ENCODE results near the gene LY6G5C. TPM values are rescaled to one million over a fixed set of nuclear protein-coding genes. Genes with fewer than 3 reads are reported as not detected.

LY6G5C gene
- total and polyA plus RNA-seq, 2 donors (not counting 3 experiments of a cell fraction or from before 2014, with no cell fraction given): 8.2 to 11.4 TPM

- Histone ChIP-seq H3K4me2 (ENCODE audit: insufficient read depth, low read length) (peak overlapping the region; percentile 78), H3K4me3 (replicated peaks in 1 of 3; ENCODE audit: insufficient read depth in 1 of 3, low read depth in 1 of 3, low read length in 3 of 3) (peak overlapping the region; percentile 59 to 80 (median 74)), H3K4me1 (ENCODE audit: control insufficient read depth, extremely low read depth, insufficient read depth, low read length) (peaks cover 11% of the 10 kb centered on the region), H2AFZ (ENCODE audit: low read depth, low read length) (peak overlapping the region; percentile 13), H4K20me1 (replicated peaks; ENCODE audit: control insufficient read depth, extremely low read depth, insufficient read depth, low read length) (no peaks in the 10 kb centered on the region), H3K27me3 (ENCODE audit: control insufficient read depth in 2 of 2, insufficient read depth in 2 of 2, low read length in 2 of 2) (no peaks in the 10 kb centered on the region), H3K36me3 (ENCODE audit: control insufficient read depth in 2 of 2, extremely low read depth in 1 of 2, insufficient read depth in 2 of 2, low read length in 2 of 2) (peaks cover 0 to 5% of the 10 kb centered on the region in 2 experiments), H3K9ac (replicated peaks; ENCODE audit: extremely low read depth, insufficient read depth, low read length) (peak overlapping the region; percentile 90), H3K27ac (ENCODE audit: insufficient read depth, low read depth, low read length) (peak overlapping the region; percentile 77), H3K9me1 (replicated peaks; ENCODE audit: control insufficient read depth, extremely low read depth, insufficient read depth, low read length) (no peaks in the 10 kb centered on the region), H3K79me2 (ENCODE audit: control insufficient read depth, insufficient read depth, low read length) (peaks cover 21% of the 10 kb centered on the region), H3K9me3 (replicated peaks; ENCODE audit: control insufficient read depth, insufficient read depth, low read length) (no peaks in the 10 kb centered on the region)
- FAIRE-seq (peak; percentile 18), DNase-seq (ENCODE audit: low read depth, low spot score) (peak; percentile 8)
- CTCF ChIA-PET: interaction anchor here (1.2 to 1.9 kb wide), 6 partner anchors 10 to 105 kb away, joined by 3 to 9 read pairs (median 6); partner anchors contain the start of genes DDAH2, LSM2, LY6G5C and MSH5
- no peak for TF ChIP-seq JUN (IDR thresholded peaks at IDR 0.05; ENCODE audit: borderline replicate concordance, insufficient read depth, insufficient read length, low read depth)
- TF ChIP-seq POLR2A (IDR thresholded peaks at IDR 0.05; ENCODE audit: low read depth, low read length): no peak
- no peak for TF ChIP-seq MYC (IDR thresholded peaks at IDR 0.05; ENCODE audit: low read depth, low read length)
- no peak for TF ChIP-seq MAX (IDR thresholded peaks at IDR 0.05; ENCODE audit: insufficient read depth, insufficient read length)
- no peak for TF ChIP-seq CTCF (IDR thresholded peaks at IDR 0.05; ENCODE audit: extremely low read depth in 1 of 2, insufficient read depth in 1 of 2, low read depth in 1 of 2, low read length in 2 of 2)
- TF ChIP-seq FOS (IDR thresholded peaks at IDR 0.05; ENCODE audit: borderline replicate concordance, insufficient read depth, low read length): no peak
- no peak for TF ChIP-seq GATA2 (IDR thresholded peaks at IDR 0.05; ENCODE audit: insufficient read depth, insufficient read length, low read depth, low read length)
- no peak for TF ChIP-seq POLR2AphosphoS5 (IDR thresholded peaks at IDR 0.05; ENCODE audit: insufficient read depth, low read depth, low read length)
- no peak for TF ChIP-seq EZH2 (IDR thresholded peaks at IDR 0.05; ENCODE audit: borderline replicate concordance, low read depth, low read length, severe bottlenecking)
- intact Hi-C loops (cut with micrococcal nuclease) (loop anchor here (2.0 kb wide), 2 partner anchors 29 to 37 kb away; no protein-coding TSS in a partner anchor), dilution Hi-C loops (cut with MboI; ENCODE audit: extremely low pct_ligation_motif_present, low sequenced_read_pairs) (no loop called here)
- no TSS peak for BruUV-seq (replicated peaks)
- POLR2A ChIA-PET: no interaction called here
These were observed 21.0 kb upstream of the LY6G5C start for GRCh38 chr6:31701666-31702404.

Data from endothelial cell of umbilical vein (primary cell).